ENCODE measurements around the gene STK11IP.

DNA sequence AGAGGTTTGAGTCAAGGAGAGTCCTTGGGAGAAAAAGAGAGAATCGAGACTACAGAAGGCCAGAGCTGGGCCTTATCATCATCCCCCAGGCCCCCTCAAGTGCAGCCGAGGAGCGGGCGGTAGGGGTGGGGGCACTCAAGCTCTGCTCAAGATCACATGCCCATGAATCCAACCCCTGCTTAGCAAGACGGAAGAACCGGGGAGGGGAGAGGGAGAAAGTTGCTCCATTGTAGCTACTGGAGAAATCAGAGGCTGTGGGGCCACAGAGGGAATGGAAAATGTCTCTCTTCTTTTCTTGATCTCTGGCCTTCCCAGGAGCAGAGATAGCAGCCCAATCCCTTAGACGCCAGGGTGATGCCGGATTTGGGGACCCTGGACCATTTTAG is 44.4 kb downstream of the STK11IP start:
- no peak for TF ChIP-seq ZNF274 (IDR thresholded peaks at IDR 0.05; ENCODE audit: low read depth, low read length)
- TF ChIP-seq YY1 (IDR thresholded peaks at IDR 0.05; ENCODE audit: insufficient read depth, insufficient read length): no peak

Data from NT2/D1 (cell line).